GM23338 (cell line): ENCODE data around the gene RNF223. TPM values are rescaled to one million over a fixed set of nuclear protein-coding genes. Genes with fewer than 3 reads are reported as not detected.

Experiments
- ATAC-seq: fragments of 200-7000 bp; cut with Tn5 transposase; 3 replicates; pipeline ENCODE4 v1.9.1; 2020
- DNase-seq: peaks from one replicate; pipeline ENCODE4 v3.0.0-alpha.2; 2015; ENCODE audit warnings: low spot score
- H2AFZ ChIP-seq: fragments of 200-600 bp; sonication (generic); 2 replicates; pipeline ENCODE4 v1.8.0; 2016; ENCODE audit warnings: antibody characterized with exemption, mild to moderate bottlenecking, moderate library complexity
- H3F3A ChIP-seq: fragments of 200-600 bp; sonication (generic); replicated peaks from 2 replicates; pipeline ENCODE4 v1.8.0; 2017; ENCODE audit warnings: antibody characterized with exemption, mixed run types, low read depth
- H3K27ac ChIP-seq: fragments of 200-600 bp; sonication (generic); 2 replicates; pipeline ENCODE4 v1.6.1; 2016; ENCODE audit warnings: low read depth
- H3K27me3 ChIP-seq: fragments of 200-600 bp; sonication (generic); 2 replicates; pipeline ENCODE4 v1.8.0; 2016; ENCODE audit warnings: mild to moderate bottlenecking, mixed run types, moderate library complexity; ENCODE audit not compliant: insufficient read depth
- H3K36me3 ChIP-seq: fragments of 200-600 bp; sonication (generic); 2 replicates; pipeline ENCODE4 v1.8.0; 2016; ENCODE audit warnings: mild to moderate bottlenecking; ENCODE audit not compliant: insufficient read depth
- H3K4me1 ChIP-seq: fragments of 200-600 bp; sonication (generic); 2 replicates; pipeline ENCODE4 v1.8.0; 2016; ENCODE audit warnings: mild to moderate bottlenecking, moderate library complexity; ENCODE audit not compliant: insufficient read depth
- H3K4me2 ChIP-seq: fragments of 200-600 bp; sonication (generic); 2 replicates; pipeline ENCODE4 v1.7.1; 2017; ENCODE audit warnings: mixed run types
- H3K4me3 ChIP-seq: fragments of 200-600 bp; sonication (generic); 2 replicates; pipeline ENCODE4 v1.6.1; 2016; ENCODE audit warnings: mixed run types
- H3K79me2 ChIP-seq: fragments of 200-600 bp; sonication (generic); replicated peaks from 2 replicates; pipeline ENCODE4 v1.8.0; 2017; ENCODE audit warnings: mild to moderate bottlenecking; ENCODE audit not compliant: insufficient read depth
- H3K9me2 ChIP-seq: fragments of 200-600 bp; sonication (generic); 2 replicates; pipeline ENCODE4 v1.8.0; 2017; ENCODE audit not compliant: insufficient read depth
- H4K20me1 ChIP-seq: fragments of 200-600 bp; sonication (generic); replicated peaks from 2 replicates; pipeline ENCODE4 v1.8.0; 2017; ENCODE audit warnings: mild to moderate bottlenecking; ENCODE audit not compliant: insufficient read depth
- H3K27ac Mint-ChIP-seq: 2 replicates; pipeline ENCODE4 v1.8.0; 2020; ENCODE audit warnings: inconsistent platforms, mild to moderate bottlenecking, moderate library complexity, mixed read lengths
- H3K27me3 Mint-ChIP-seq: 3 replicates; pipeline ENCODE4 v1.8.0; 2022; ENCODE audit warnings: low read depth, mild to moderate bottlenecking, moderate library complexity, mixed read lengths, inconsistent platforms; ENCODE audit not compliant: insufficient read depth, poor library complexity
- H3K36me3 Mint-ChIP-seq: 3 replicates; pipeline ENCODE4 v1.8.0; 2021; ENCODE audit warnings: low read depth, mild to moderate bottlenecking, inconsistent platforms, moderate library complexity, mixed read lengths
- H3K4me1 Mint-ChIP-seq: 3 replicates; pipeline ENCODE4 v1.8.0; 2020; ENCODE audit warnings: mild to moderate bottlenecking, inconsistent platforms, mixed read lengths
- H3K4me3 Mint-ChIP-seq: 3 replicates; pipeline ENCODE4 v1.8.0; 2021; ENCODE audit warnings: moderate library complexity, mild to moderate bottlenecking, inconsistent platforms, mixed read lengths
- H3K9me3 Mint-ChIP-seq: 3 replicates; pipeline ENCODE4 v1.8.0; 2020; ENCODE audit warnings: moderate library complexity, mild to moderate bottlenecking, inconsistent platforms, mixed read lengths
- CTCF ChIP-seq, 2 experiments: fragments of 200-600 bp in 1 of 2; sonication (generic) in 1 of 2; conservative IDR thresholded peaks; 2 replicates each; pipeline versions ENCODE4 v1.5.1 to v1.6.1; 2016 to 2017; ENCODE audit warnings: antibody characterized with exemption in 2 of 2, low read depth in 2 of 2, mild to moderate bottlenecking in 2 of 2, moderate library complexity in 1 of 2
- EZH2 ChIP-seq: fragments of 200-600 bp; sonication (generic); IDR thresholded peaks from one replicate; pipeline ENCODE4 v1.8.0; 2017; ENCODE audit warnings: antibody characterized with exemption, mild to moderate bottlenecking, low read depth; ENCODE audit not compliant: unreplicated experiment
- NANOG ChIP-seq: IDR thresholded peaks from 2 replicates; pipeline ENCODE4 v1.6.1; 2016; ENCODE audit warnings: antibody characterized with exemption, borderline replicate concordance
- POLR2AphosphoS5 ChIP-seq: IDR thresholded peaks from 2 replicates; pipeline ENCODE4 v1.6.1; 2016; ENCODE audit warnings: antibody characterized with exemption, low read depth
- ZNF331 ChIP-seq: fragments of 250-450 bp; sonication (Bioruptor Pico); IDR thresholded peaks from 2 replicates; pipeline ENCODE4 v1.5.0; 2020; ENCODE audit warnings: low read depth, mild to moderate bottlenecking, moderate library complexity
- ZNF462 ChIP-seq: fragments of 250-450 bp; sonication (Bioruptor Pico); IDR thresholded peaks from 2 replicates; pipeline ENCODE4 v1.5.0; 2020; ENCODE audit warnings: mild to moderate bottlenecking, moderate library complexity
- polyA plus RNA-seq: library from polyadenylated mRNA; unstranded; fragments of >200 nt; fragmentation: Nextera tagmentation; extraction: Ambion mirVana; gene quantifications from 2 replicates; pipeline ENCODE4 v1.2.1, GENCODE V29; 2016
- total RNA-seq: library from RNA; depleted of rRNA; stranded (reverse); fragments of >200 nt; shearing (Covaris generic); gene quantifications from 2 replicates; pipeline ENCODE4 v1.2.3, GENCODE V29; 2014
- TF ChIP-seq, protein P1 (sequence below): IDR thresholded peaks from 2 replicates; pipeline ENCODE4 v1.6.1; 2016; ENCODE audit warnings: antibody characterized with exemption

RNF223 gene
- total and polyA plus RNA-seq, 2 experiments from 2014 or later = not detected

GRCh38 chr1:1118011-1118875, 44.1 kb upstream of the RNF223 start:
- Histone ChIP-seq H3K27me3 (peaks cover 11% of the 10 kb centered on the region), H3K4me3 (no peak overlapping the region), H3K4me2 (no peak overlapping the region), H3K79me2 (peaks cover 4% of the 10 kb centered on the region; the same call in 1 of the 2 replicates), H3K4me1 (no peaks in the 10 kb centered on the region; the same call in 1 of the 2 replicates), H3F3A (no peaks in the 10 kb centered on the region), H4K20me1 (no peaks in the 10 kb centered on the region), H2AFZ (no peak overlapping the region), H3K36me3 (no peaks in the 10 kb centered on the region), H3K27ac (no peak overlapping the region), H3K9me2 (no peaks in the 10 kb centered on the region)
- peaks cover 5% of the 10 kb centered on the region; the same call in 2 of the 3 replicates for H3K9me3 Mint-ChIP-seq
- TF ChIP-seq POLR2AphosphoS5 = no peak
- no peak for TF ChIP-seq EZH2
- TF ChIP-seq, protein P1, sequence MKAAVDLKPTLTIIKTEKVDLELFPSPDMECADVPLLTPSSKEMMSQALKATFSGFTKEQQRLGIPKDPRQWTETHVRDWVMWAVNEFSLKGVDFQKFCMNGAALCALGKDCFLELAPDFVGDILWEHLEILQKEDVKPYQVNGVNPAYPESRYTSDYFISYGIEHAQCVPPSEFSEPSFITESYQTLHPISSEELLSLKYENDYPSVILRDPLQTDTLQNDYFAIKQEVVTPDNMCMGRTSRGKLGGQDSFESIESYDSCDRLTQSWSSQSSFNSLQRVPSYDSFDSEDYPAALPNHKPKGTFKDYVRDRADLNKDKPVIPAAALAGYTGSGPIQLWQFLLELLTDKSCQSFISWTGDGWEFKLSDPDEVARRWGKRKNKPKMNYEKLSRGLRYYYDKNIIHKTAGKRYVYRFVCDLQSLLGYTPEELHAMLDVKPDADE = no peak
- TF ChIP-seq ZNF331 (CRISPR knock-in tag) = no peak
- no peak for TF ChIP-seq ZNF462
- TF ChIP-seq NANOG = no peak
- no peak for TF ChIP-seq CTCF (conservative IDR thresholded peaks at IDR 0.05; ENCODE audit: low read depth in 2 of 2)
- no peak overlapping the region for H3K4me3 Mint-ChIP-seq
- no peak for DNase-seq
- H3K27me3 Mint-ChIP-seq = peaks cover 17% of the 10 kb centered on the region
- peaks cover 10% of the 10 kb centered on the region; the same call in 2 of the 3 replicates for H3K4me1 Mint-ChIP-seq
- ATAC-seq = no peak
- peaks cover 14% of the 10 kb centered on the region for H3K36me3 Mint-ChIP-seq
- H3K27ac Mint-ChIP-seq = no peak overlapping the region
